ENCODE measurements around the gene ZNF497. TPM values are rescaled to one million over a fixed set of nuclear protein-coding genes. Genes with fewer than 3 reads are reported as not detected.
A peak's percentile ranks its signal among the peaks of the same experiment; 100 is the strongest.

ZNF497 gene
- total and polyA plus RNA-seq, 2 of the 13 experiments (the other 11 are each of a cell fraction or from before 2014, with no cell fraction given) = 1.5 to 1.9 TPM

- TF ChIP-seq, protein P1, sequence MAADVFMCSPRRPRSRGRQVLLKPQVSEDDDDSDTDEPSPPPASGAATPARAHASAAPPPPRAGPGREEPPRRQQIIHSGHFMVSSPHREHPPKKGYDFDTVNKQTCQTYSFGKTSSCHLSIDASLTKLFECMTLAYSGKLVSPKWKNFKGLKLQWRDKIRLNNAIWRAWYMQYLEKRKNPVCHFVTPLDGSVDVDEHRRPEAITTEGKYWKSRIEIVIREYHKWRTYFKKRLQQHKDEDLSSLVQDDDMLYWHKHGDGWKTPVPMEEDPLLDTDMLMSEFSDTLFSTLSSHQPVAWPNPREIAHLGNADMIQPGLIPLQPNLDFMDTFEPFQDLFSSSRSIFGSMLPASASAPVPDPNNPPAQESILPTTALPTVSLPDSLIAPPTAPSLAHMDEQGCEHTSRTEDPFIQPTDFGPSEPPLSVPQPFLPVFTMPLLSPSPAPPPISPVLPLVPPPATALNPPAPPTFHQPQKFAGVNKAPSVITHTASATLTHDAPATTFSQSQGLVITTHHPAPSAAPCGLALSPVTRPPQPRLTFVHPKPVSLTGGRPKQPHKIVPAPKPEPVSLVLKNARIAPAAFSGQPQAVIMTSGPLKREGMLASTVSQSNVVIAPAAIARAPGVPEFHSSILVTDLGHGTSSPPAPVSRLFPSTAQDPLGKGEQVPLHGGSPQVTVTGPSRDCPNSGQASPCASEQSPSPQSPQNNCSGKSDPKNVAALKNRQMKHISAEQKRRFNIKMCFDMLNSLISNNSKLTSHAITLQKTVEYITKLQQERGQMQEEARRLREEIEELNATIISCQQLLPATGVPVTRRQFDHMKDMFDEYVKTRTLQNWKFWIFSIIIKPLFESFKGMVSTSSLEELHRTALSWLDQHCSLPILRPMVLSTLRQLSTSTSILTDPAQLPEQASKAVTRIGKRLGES (CRISPR knock-in tag; IDR thresholded peaks at IDR 0.05; ENCODE audit: borderline replicate concordance) = 0 out of 2 replicates have a peak, but pooled peaks have one; percentile 22
- TF ChIP-seq ZNF713 (CRISPR knock-in tag; IDR thresholded peaks at IDR 0.05) (0 out of 2 replicates have a peak, but pooled peaks have one; percentile 37), MBNL3 (CRISPR knock-in tag; conservative IDR thresholded peaks at IDR 0.05) (no peak), ATF2 (CRISPR knock-in tag; IDR thresholded peaks at IDR 0.05) (peak; percentile 81; the same call in 1 of the 2 replicates), ZZZ3 (CRISPR knock-in tag; IDR thresholded peaks at IDR 0.05; ENCODE audit: borderline replicate concordance) (no peak), ZNF687 (CRISPR knock-in tag; IDR thresholded peaks at IDR 0.05) (peak; percentile 95), AGO1 (IDR thresholded peaks at IDR 0.05; ENCODE audit: low read depth, low read length, poor library complexity, severe bottlenecking) (peak; percentile 85), ATF6 (CRISPR knock-in tag; conservative IDR thresholded peaks at IDR 0.05) (0 out of 2 replicates have a peak, but pooled peaks have one; percentile 37), HCFC1 (IDR thresholded peaks at IDR 0.05; ENCODE audit: low read depth, low read length) (peak; percentile 84), GATAD1 (CRISPR knock-in tag; IDR thresholded peaks at IDR 0.05) (peak; percentile 98), ZNF792 (CRISPR knock-in tag; IDR thresholded peaks at IDR 0.05) (peak; percentile 98), SNAI1 (CRISPR knock-in tag; IDR thresholded peaks at IDR 0.05; ENCODE audit: borderline replicate concordance) (peak; percentile 94; the same call in 1 of the 2 replicates), ZNF883 (CRISPR knock-in tag; IDR thresholded peaks at IDR 0.05; ENCODE audit: not compliant biosample characterization) (peak; percentile 85), KDM2A (CRISPR knock-in tag; IDR thresholded peaks at IDR 0.05; ENCODE audit: borderline replicate concordance, low read depth) (peak; percentile 98), ASH2L (IDR thresholded peaks at IDR 0.05; ENCODE audit: insufficient read length, low read depth, low read length) (peak; percentile 95), NFKBIZ (CRISPR knock-in tag; IDR thresholded peaks at IDR 0.05) (peak; percentile 83), SIN3B (IDR thresholded peaks at IDR 0.05; ENCODE audit: low read length) (peak; percentile 81; the same call in 1 of the 2 replicates)
- TF ChIP-seq, protein P2, sequence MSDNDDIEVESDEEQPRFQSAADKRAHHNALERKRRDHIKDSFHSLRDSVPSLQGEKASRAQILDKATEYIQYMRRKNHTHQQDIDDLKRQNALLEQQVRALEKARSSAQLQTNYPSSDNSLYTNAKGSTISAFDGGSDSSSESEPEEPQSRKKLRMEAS (IDR thresholded peaks at IDR 0.05) = peak; percentile 94
Measured at GRCh38 chr19:58380662-58381459, 18.3 kb upstream of the ZNF497 start, which contains the start of gene ZNF837 (continued).
